Endothelial cell of umbilical vein (primary cell): Measurements from ENCODE around the gene RETREG3.

Source experiments
- CTCF ChIP-seq, 2 donors: IDR thresholded peaks; 1 replicate in 1 of 2; 2 replicates in 1 of 2; pipeline ENCODE4 v1.5.1; 2011; ENCODE audit warnings: low read length in 2 of 2, mild to moderate bottlenecking in 2 of 2, moderate library complexity in 2 of 2, control low read depth in 1 of 2, inconsistent platforms in 1 of 2, low read depth in 1 of 2; ENCODE audit not compliant: insufficient read depth in 1 of 2; ENCODE audit errors: extremely low read depth in 1 of 2
- EZH2 ChIP-seq: IDR thresholded peaks from 2 replicates; pipeline ENCODE4 v1.6.1; 2012; ENCODE audit warnings: borderline replicate concordance, low read depth, mild to moderate bottlenecking, moderate library complexity, low read length, inconsistent platforms; ENCODE audit not compliant: severe bottlenecking
- FOS ChIP-seq: IDR thresholded peaks from 2 replicates; pipeline ENCODE4 v1.6.1; 2011; ENCODE audit warnings: mild to moderate bottlenecking, low read length, moderate library complexity, borderline replicate concordance; ENCODE audit not compliant: insufficient read depth
- GATA2 ChIP-seq: IDR thresholded peaks from 2 replicates; pipeline ENCODE4 v1.7.0; 2011; ENCODE audit warnings: low read depth, mild to moderate bottlenecking, moderate library complexity, mixed read lengths, low read length; ENCODE audit not compliant: insufficient read length, insufficient read depth
- JUN ChIP-seq: IDR thresholded peaks from 2 replicates; pipeline ENCODE4 v1.6.1; 2011; ENCODE audit warnings: borderline replicate concordance, low read depth; ENCODE audit not compliant: insufficient read length, insufficient read depth
- MAX ChIP-seq: IDR thresholded peaks from 2 replicates; pipeline ENCODE4 v1.6.1; 2011; ENCODE audit not compliant: insufficient read depth, insufficient read length
- MYC ChIP-seq: IDR thresholded peaks from one replicate; pipeline ENCODE4 v1.6.1; 2011; ENCODE audit warnings: mild to moderate bottlenecking, low read depth, low read length
- POLR2A ChIP-seq: IDR thresholded peaks from 2 replicates; pipeline ENCODE4 v1.6.1; 2012; ENCODE audit warnings: low read depth, mild to moderate bottlenecking, control low read depth, low read length
- POLR2AphosphoS5 ChIP-seq: IDR thresholded peaks from 2 replicates; pipeline ENCODE4 v1.6.1; 2012; ENCODE audit warnings: low read depth, mild to moderate bottlenecking, control low read depth, low read length, moderate library complexity; ENCODE audit not compliant: insufficient read depth

DNA sequence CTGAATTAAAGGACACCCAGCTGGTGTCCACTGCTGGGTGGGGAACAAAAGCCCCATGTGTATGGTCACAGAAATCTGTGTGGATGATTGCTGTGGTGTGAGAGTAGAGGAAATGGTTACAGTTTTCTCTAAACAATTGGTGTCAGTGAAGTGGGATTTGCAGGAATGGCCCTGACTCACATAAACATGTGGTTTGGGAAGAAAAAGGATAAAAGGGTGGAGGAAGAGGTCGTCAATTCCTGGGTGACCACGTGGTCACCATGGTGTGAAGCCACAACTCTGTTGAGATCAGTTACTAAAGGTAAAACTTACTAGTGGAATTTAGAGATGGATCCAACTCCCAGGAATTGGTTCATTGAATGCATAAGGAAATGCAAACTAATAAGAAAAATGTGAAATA, 46.4 kb upstream of the RETREG3 start:
- TF ChIP-seq CTCF (IDR thresholded peaks at IDR 0.05; ENCODE audit: extremely low read depth in 1 of 2, insufficient read depth in 1 of 2, low read depth in 1 of 2, low read length in 2 of 2) (no peak), POLR2AphosphoS5 (no peak), MAX (no peak), POLR2A (no peak), EZH2 (no peak), FOS (no peak), MYC (no peak), JUN (no peak), GATA2 (no peak)
